GM10266 (cell line): ENCODE results near the gene PRDM16.

ENCODE experiments used
- DNase-seq: peaks from one replicate; pipeline ENCODE4 v3.0.0; 2012; ENCODE audit errors: extremely low spot score
- CTCF ChIP-seq: IDR thresholded peaks from 2 replicates; pipeline ENCODE4 v1.5.1; 2012; ENCODE audit warnings: mild to moderate bottlenecking, low read depth; ENCODE audit not compliant: control insufficient read depth, insufficient read depth; ENCODE audit errors: missing control alignments

Gene PRDM16

GRCh38 chr1:3196577-3197245 is 127.7 kb downstream of the PRDM16 start:
- no peak for TF ChIP-seq CTCF
- DNase-seq = no peak

- TF ChIP-seq CTCF = no peak
- DNase-seq = no peak
These were observed 128.8 kb downstream of the PRDM16 start for GRCh38 chr1:3197781-3198316.

GRCh38 chr1:3198371-3199271 is 129.6 kb downstream of the PRDM16 start:
- no peak for DNase-seq
- TF ChIP-seq CTCF = no peak

GRCh38 chr1:3204725-3205124 is 135.7 kb downstream of the PRDM16 start:
- no peak for TF ChIP-seq CTCF
- no peak for DNase-seq

GRCh38 chr1:3205815-3206214 is 136.8 kb downstream of the PRDM16 start:
- no peak for DNase-seq
- no peak for TF ChIP-seq CTCF

- no peak for DNase-seq
- TF ChIP-seq CTCF = no peak
These were observed 137.7 kb downstream of the PRDM16 start for GRCh38 chr1:3206696-3207095.
